ENCODE data around the gene KCNQ5. TPM values are rescaled to one million over a fixed set of nuclear protein-coding genes. Genes with fewer than 3 reads are reported as not detected.

The KCNQ5 gene
- total RNA-seq, 1 experiment from 2014 or later: 2.0 TPM

- POLR2A ChIA-PET: no interaction called here
- Mint-ChIP-seq H3K36me3 (no peaks in the 10 kb centered on the region), H3K4me3 (no peak overlapping the region), H3K4me1 (peaks cover 34% of the 10 kb centered on the region), H3K27me3 (ENCODE audit: low read depth) (no peaks in the 10 kb centered on the region), H3K9me3 (no peaks in the 10 kb centered on the region), H3K27ac (no peak overlapping the region)
- CTCF ChIA-PET: no interaction called here
- TF ChIP-seq KAT7 (CRISPR knock-in tag; IDR thresholded peaks at IDR 0.05; ENCODE audit: borderline replicate concordance): no peak
- TF ChIP-seq RORB (CRISPR knock-in tag; IDR thresholded peaks at IDR 0.05): no peak
- no peak for TF ChIP-seq NR2C2 (CRISPR knock-in tag; IDR thresholded peaks at IDR 0.05)
- no peak for TF ChIP-seq NFE2L1 (CRISPR knock-in tag; IDR thresholded peaks at IDR 0.05)
- TF ChIP-seq PRDM15 (CRISPR knock-in tag; IDR thresholded peaks at IDR 0.05): no peak
- TF ChIP-seq NFATC4 (CRISPR knock-in tag; IDR thresholded peaks at IDR 0.05): no peak
- TF ChIP-seq RELA (CRISPR knock-in tag; IDR thresholded peaks at IDR 0.05; ENCODE audit: borderline replicate concordance): no peak
- no peak for TF ChIP-seq ELF4 (CRISPR knock-in tag; IDR thresholded peaks at IDR 0.05; ENCODE audit: low read depth)
- DNase-seq (ENCODE audit: low spot score) (no peak), ATAC-seq (no peak)
Observed at GRCh38 chr6:73030791-73031782, 409.2 kb downstream of the KCNQ5 start.

GRCh38 chr6:73032586-73032985 is 410.7 kb downstream of the KCNQ5 start:
- no peaks in the 10 kb centered on the region for H3K36me3 Mint-ChIP-seq
- no peak overlapping the region for H3K4me3 Mint-ChIP-seq
- ATAC-seq: no peak
- no peak overlapping the region for H3K27ac Mint-ChIP-seq
- no peaks in the 10 kb centered on the region for H3K9me3 Mint-ChIP-seq
- ChIA-PET CTCF (no interaction called here), POLR2A (no interaction called here)
- no peak for DNase-seq (ENCODE audit: low spot score)
- TF ChIP-seq ETV6 (CRISPR knock-in tag; IDR thresholded peaks at IDR 0.05) (no peak), FOXJ3 (CRISPR knock-in tag; IDR thresholded peaks at IDR 0.05; ENCODE audit: borderline replicate concordance) (no peak)
- no peaks in the 10 kb centered on the region for H3K27me3 Mint-ChIP-seq (ENCODE audit: low read depth)
- H3K4me1 Mint-ChIP-seq: peaks cover 31% of the 10 kb centered on the region

- no peak for ATAC-seq
Observed at GRCh38 chr6:73036689-73037088, 414.8 kb downstream of the KCNQ5 start.

More at GRCh38 chr6:73036689-73037088, 414.8 kb downstream of the KCNQ5 start:
- TF ChIP-seq HMGXB4 (CRISPR knock-in tag; IDR thresholded peaks at IDR 0.05): no peak
- no peak for TF ChIP-seq ZNF416 (CRISPR knock-in tag; IDR thresholded peaks at IDR 0.05)
- no peak for TF ChIP-seq ZNF512 (CRISPR knock-in tag; IDR thresholded peaks at IDR 0.05; ENCODE audit: borderline replicate concordance)
- no peak for TF ChIP-seq IRF2 (CRISPR knock-in tag; IDR thresholded peaks at IDR 0.05; ENCODE audit: borderline replicate concordance, low read depth)
- no peak for TF ChIP-seq CREM (CRISPR knock-in tag; IDR thresholded peaks at IDR 0.05)
- no peak for TF ChIP-seq ATF6 (CRISPR knock-in tag; IDR thresholded peaks at IDR 0.05)
- TF ChIP-seq PRRX2 (CRISPR knock-in tag; IDR thresholded peaks at IDR 0.05): no peak
- no peak for TF ChIP-seq HMGA2 (CRISPR knock-in tag; IDR thresholded peaks at IDR 0.05)
- TF ChIP-seq ATF1 (CRISPR knock-in tag; IDR thresholded peaks at IDR 0.05): no peak
- no peak for TF ChIP-seq FOXP1 (CRISPR knock-in tag; IDR thresholded peaks at IDR 0.05; ENCODE audit: borderline replicate concordance)
- TF ChIP-seq STAT6 (CRISPR knock-in tag; conservative IDR thresholded peaks at IDR 0.05; ENCODE audit: low read depth): no peak
- CTCF ChIA-PET: no interaction called here
- POLR2A ChIA-PET: no interaction called here
- DNase-seq (ENCODE audit: low spot score): no peak
- H3K9me3 Mint-ChIP-seq: peaks cover 16% of the 10 kb centered on the region
- H3K4me1 Mint-ChIP-seq: no peaks in the 10 kb centered on the region
- H3K27ac Mint-ChIP-seq: no peak overlapping the region
- no peak overlapping the region for H3K4me3 Mint-ChIP-seq
- no peaks in the 10 kb centered on the region for H3K36me3 Mint-ChIP-seq
- H3K27me3 Mint-ChIP-seq (ENCODE audit: low read depth): no peaks in the 10 kb centered on the region

Data from WTC11 (cell line).